Fibroblast of lung (primary cell): Measurements from ENCODE around the gene CAMK2G.

Experiments used
- CTCF ChIP-seq, 2 donors: IDR thresholded peaks in 1 of 2; conservative IDR thresholded peaks in 1 of 2; 1 replicate in 1 of 2; 2 replicates in 1 of 2; pipeline ENCODE4 v1.5.1; 2011 to 2012; ENCODE audit warnings: low read length in 2 of 2, control low read depth in 1 of 2, inconsistent platforms in 1 of 2, low read depth in 1 of 2, mild to moderate bottlenecking in 1 of 2
- EZH2 ChIP-seq: IDR thresholded peaks from 2 replicates; pipeline ENCODE4 v1.5.1; 2012; ENCODE audit warnings: low read length, control low read depth, mild to moderate bottlenecking; ENCODE audit errors: missing control alignments

GRCh38 chr10:73823391-73823790, 51.0 kb downstream of the CAMK2G start:
- TF ChIP-seq CTCF (conservative IDR thresholded peaks at IDR 0.05 in 1 of 2, IDR thresholded peaks at IDR 0.05 in 1 of 2; ENCODE audit: low read depth in 1 of 2, low read length in 2 of 2), result no peak
- TF ChIP-seq EZH2, result no peak
